ENCODE measurements around the gene EDAR.

The EDAR gene

DNA sequence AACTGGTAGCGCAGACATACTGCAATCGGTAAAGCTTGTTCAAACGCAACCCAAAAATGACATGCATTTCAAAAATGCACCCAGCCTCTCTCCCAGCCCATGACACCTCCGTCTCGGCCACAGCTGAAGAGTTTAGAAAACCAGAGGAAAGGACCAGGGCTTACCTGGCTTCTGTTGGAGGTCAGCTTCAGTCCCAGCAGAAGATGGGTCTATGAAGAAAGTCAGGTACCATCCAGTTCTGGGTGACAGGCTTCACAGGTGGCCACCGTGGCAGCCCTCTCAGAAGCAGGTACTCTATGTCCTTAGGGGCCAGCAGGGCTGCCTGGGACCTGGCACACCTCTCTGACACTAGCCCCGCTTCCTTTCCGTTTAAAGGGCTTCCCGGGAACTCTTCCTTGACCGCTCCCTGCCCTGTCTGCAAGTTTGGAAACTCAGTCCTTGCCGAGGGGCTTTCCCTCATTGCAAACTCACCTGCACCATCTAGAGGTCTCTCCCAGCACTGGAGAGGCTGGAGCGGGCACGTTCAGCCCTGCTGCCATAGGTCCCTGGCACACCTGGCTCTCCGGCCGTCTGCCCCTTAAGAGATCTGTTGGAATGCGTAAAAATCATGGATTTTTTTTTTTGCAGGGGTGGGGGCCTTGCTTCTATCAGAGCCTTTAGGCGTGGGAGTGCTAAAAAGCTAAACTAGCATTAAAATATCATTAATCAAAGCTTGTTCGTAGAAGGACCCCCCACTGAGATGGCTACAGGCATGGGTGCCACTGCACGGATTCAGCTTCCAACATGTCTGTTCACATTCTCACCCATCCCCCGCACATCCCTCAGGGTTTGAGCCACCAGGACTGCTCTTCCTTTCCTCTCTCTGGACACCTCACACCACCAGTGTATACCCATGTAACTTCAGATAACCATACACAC lies at the start of gene EDAR:
Gene EDAR (minus strand): TSS at position 425 of the 918 bp plus-strand sequence. CDS start 58,206 bp downstream, outside the sequence.
- Mint-ChIP-seq H3K27ac (no peak within 1 kb of the TSS), H3K4me3 (peak within 1 kb of the TSS in 1 of 2 donors; percentile 21), H3K36me3 (no peaks in the 10 kb centered on the region), H3K9me3 (no peaks in the 10 kb centered on the region), H3K27me3 (peaks cover 19 to 20% of the 10 kb centered on the region in 2 donors), H3K4me1 (peaks cover 0 to 7% of the 10 kb centered on the region in 2 donors)
- peak; percentile 76 to 80 for ATAC-seq (replicated peaks)
- peak; percentile 3 for DNase-seq

DNA sequence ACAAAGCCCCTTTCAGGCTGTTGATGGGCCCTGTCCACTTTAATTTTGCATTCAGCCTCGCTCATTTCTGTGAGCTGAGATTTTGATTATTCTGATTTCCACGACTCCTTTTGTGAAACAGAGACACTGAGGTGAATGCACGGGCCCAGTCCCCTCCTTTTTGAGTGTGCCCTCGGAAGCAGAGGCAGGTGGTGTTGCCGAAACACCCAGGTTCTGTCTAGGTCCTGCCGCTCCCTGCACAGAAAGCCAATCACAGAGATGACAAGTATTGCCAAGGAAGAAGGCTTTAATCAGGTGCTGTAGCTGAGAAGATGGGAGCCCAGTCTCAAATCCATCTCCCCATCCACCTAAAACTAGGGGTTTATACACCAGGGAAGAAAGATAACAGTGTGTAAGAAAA lies 44.2 kb upstream of the EDAR start:
- no peaks in the 10 kb centered on the region for H3K9me3 Mint-ChIP-seq
- H3K4me3 Mint-ChIP-seq = no peak overlapping the region

DNA sequence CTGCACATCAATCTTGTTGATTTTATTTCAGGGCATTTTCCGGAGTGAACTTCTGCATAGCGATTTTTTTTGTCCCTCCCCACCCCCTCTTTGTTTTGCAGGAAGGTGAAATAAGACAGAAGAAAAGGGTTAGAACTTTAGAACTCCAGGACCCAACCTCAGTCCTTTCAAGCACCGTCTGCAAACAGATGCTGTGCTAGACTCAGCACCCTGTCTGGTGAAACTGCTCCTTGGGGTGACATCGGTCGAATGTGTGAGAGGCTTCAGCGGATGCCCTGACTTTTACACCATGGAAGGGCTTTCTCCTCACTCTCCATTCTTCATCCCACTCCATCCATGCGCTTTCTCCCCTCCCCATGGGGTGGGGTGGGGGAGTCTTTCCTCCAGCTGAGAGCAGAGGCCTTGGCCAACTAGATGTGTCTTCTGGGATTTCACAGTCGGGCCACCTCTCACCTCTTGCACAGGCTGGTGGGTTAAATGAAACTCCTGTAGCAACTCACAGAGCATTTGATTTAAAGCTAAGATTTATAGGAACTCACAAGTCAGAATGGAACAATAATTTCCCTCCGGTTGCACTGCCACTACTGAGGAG lies 43.3 kb upstream of the EDAR start:
- Mint-ChIP-seq H3K36me3 (no peaks in the 10 kb centered on the region), H3K27me3 (no peaks in the 10 kb centered on the region), H3K4me3 (peak overlapping the region; percentile 83 to 85), H3K27ac (peak overlapping the region; percentile 52), H3K4me1 (peaks cover 9 to 17% of the 10 kb centered on the region in 2 donors), H3K9me3 (no peaks in the 10 kb centered on the region)
- DNase-seq (no peak), ATAC-seq (replicated peaks) (no peak)

More for the DNA sequence above, 44.2 kb upstream of the EDAR start:
- DNase-seq (no peak), ATAC-seq (replicated peaks) (no peak)
- no peaks in the 10 kb centered on the region for H3K27me3 Mint-ChIP-seq
- no peaks in the 10 kb centered on the region for H3K36me3 Mint-ChIP-seq
- peaks cover 9 to 17% of the 10 kb centered on the region in 2 donors for H3K4me1 Mint-ChIP-seq
- H3K27ac Mint-ChIP-seq = no peak overlapping the region

DNA sequence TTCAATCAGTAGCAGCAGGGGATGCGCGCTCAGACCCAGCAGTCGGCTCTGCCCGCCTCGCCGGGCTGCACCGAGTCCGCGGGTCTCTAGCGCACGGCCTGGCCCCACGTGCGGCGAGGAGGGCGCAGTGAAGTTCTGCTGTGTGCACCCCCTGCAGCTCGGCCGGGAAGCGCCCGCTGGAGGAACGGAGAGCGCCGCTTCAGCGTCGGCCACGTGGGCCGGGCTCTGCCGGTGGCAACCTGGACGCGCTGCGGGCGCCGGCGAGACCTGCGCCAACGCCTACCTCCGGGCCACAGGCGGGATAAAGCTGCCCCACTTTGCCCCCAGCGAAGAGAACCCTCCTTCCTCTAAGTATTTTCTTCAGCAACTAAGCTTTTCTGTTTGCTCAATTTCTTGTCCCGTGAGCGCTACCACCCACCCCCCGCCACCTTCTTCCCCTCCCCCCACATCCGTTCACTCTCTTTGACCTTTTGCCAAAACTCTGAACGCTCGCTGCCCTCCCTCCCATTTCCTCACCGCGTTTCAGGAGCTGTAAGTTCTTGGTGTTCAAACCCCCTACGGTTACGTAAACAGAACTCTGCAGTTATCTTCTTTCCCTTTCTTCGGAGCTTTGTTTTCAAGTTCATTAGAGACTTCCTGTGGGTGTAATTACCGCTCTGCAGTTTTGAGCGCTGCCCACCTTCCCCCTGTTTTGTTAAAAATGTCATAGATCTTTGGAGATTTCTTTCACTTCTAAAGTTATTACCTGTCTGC lies 42.6 kb upstream of the EDAR start:
- Mint-ChIP-seq H3K27me3 (no peaks in the 10 kb centered on the region), H3K4me1 (peaks cover 9 to 17% of the 10 kb centered on the region in 2 donors), H3K9me3 (no peaks in the 10 kb centered on the region), H3K4me3 (peak overlapping the region; percentile 83 to 85), H3K27ac (peak overlapping the region; percentile 52), H3K36me3 (no peaks in the 10 kb centered on the region)
- peak; percentile 81 for ATAC-seq (replicated peaks)
- peak; percentile 35 for DNase-seq

DNA sequence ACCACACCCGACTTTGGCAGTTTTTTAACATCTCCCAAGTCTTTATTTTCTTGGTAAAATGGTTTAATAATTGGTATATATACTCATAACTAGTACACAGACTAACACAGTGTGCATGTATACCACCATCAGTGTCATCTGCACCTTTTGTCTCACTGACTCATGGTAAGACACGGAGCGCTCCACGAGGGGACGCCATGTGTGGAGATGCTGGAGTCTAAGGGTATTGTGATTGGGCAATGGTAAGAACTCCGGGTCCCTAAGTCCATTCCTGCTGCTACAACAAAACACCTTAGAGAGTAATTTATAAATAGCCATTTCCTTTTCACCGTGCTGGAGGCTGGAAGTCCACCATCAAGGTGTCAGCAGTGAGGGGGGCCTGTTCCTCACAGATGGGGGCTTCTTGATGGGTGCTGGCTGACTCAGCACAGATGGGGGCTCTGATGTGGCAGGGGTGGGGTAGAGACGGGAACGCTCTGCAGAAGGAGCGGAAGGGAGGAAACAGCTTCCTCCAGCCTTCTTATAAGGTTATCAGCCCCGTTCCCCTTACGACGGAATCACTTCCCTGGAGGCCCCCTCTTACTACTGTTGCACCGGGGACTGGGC lies 42.0 kb upstream of the EDAR start:
- no peaks in the 10 kb centered on the region for H3K36me3 Mint-ChIP-seq

DNA sequence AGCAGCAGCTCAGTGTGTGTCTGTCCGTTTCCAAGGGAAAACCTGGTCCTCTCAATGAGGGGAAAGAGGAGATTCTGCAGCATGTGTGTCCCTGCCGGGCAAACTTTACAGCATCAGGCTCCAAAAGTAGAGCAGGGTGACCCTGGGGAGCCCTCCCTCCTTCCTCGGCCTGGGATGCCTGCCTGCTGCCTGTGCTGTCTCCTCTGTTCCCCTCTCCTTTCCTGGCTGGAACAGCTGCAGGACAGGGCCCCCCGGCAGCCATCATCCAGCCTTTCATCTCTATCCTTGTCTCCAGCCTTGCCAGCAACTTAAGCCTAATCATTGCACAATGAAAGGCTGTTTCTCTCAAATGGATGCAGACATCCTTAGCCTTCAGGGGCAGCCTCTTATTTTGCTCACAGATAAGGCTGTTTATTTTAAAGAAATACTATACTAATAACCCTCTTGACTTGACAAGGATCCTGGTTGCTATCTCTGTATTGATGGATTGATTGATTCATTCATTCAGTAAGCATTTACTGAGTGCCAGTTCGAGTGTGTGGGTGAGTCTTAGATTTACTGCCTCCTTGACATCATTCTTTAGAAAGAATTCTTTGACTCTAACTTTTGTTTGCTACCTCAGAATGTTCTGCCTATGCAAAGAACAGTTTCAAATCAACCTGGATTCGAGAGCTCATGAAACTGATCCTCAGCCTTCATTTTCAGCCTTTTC lies 40.6 kb upstream of the EDAR start:
- Mint-ChIP-seq H3K27me3 (no peaks in the 10 kb centered on the region), H3K4me1 (peaks cover 9 to 17% of the 10 kb centered on the region in 2 donors), H3K36me3 (no peaks in the 10 kb centered on the region), H3K9me3 (no peaks in the 10 kb centered on the region), H3K4me3 (no peak overlapping the region), H3K27ac (no peak overlapping the region)
- ATAC-seq (replicated peaks) (no peak), DNase-seq (no peak)

More for the DNA sequence above, 42.0 kb upstream of the EDAR start:
- Mint-ChIP-seq H3K9me3 (no peaks in the 10 kb centered on the region), H3K27ac (no peak overlapping the region), H3K27me3 (no peaks in the 10 kb centered on the region), H3K4me3 (peak overlapping the region; percentile 83 to 85), H3K4me1 (peaks cover 9 to 17% of the 10 kb centered on the region in 2 donors)
- ATAC-seq (replicated peaks) (no peak), DNase-seq (no peak)

DNA sequence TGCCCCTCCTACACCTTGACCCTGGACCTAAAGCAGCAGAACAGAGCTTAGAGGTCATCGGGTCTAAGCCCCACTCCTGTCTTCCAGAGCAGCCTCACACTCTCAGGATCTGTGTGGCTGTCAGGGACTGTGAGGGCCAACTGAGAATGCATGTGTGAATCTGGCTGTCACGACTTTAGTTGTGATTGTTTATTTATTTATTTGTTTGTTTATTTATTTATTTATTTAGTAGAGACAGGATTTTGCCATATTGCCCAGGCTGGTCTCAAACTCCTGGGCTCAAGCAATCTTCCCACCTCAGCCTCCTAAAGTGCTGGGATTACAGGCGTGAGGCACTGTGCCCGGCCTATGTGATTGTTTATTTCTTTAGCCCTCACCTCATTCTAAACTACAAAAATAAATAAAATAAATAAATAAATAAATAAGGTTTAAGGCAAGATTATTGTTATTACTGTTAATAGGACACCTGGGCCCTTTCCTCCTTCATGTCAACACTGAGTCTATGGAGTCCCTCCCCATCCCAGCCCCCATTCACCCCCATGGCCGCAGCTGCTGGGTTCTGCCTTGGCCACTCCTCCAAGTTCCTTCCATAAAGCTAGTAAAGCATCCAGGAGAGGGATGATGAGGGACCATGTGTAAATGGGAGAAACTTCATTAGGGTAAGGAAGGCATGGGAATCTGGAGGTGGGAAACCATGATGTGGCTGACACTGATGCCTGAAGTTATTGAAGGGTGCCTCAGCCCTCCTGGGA lies 39.9 kb upstream of the EDAR start:
- Mint-ChIP-seq H3K4me3 (no peak overlapping the region), H3K36me3 (no peaks in the 10 kb centered on the region), H3K27me3 (no peaks in the 10 kb centered on the region), H3K9me3 (no peaks in the 10 kb centered on the region), H3K4me1 (peaks cover 9 to 17% of the 10 kb centered on the region in 2 donors), H3K27ac (no peak overlapping the region)
- no peak for DNase-seq
- ATAC-seq (replicated peaks) = no peak

DNA sequence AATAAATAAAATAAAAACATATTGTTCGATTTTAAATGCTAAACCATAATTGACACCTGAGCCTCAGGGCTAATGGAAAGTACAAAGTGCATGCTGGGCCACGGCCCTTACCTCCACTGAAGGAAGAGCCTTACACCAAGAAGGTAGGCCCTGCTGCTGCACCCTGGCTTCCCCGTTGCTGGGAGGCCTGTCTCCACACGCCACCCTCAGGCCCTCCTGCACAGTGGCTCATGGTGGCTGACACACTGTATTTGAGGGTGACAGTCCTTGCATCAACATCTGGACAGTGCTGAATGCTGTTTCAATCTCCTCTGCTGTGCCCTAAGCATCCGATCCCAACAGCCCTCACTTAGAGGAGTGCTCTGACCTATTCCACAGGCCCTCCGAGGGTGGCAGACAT lies 39.3 kb upstream of the EDAR start:
- no peaks in the 10 kb centered on the region for H3K9me3 Mint-ChIP-seq
- no peak for ATAC-seq (replicated peaks)
- H3K27ac Mint-ChIP-seq = no peak overlapping the region
- no peaks in the 10 kb centered on the region for H3K36me3 Mint-ChIP-seq
- peaks cover 9 to 17% of the 10 kb centered on the region in 2 donors for H3K4me1 Mint-ChIP-seq
- no peak for DNase-seq
- no peak overlapping the region for H3K4me3 Mint-ChIP-seq
- no peaks in the 10 kb centered on the region for H3K27me3 Mint-ChIP-seq

DNA sequence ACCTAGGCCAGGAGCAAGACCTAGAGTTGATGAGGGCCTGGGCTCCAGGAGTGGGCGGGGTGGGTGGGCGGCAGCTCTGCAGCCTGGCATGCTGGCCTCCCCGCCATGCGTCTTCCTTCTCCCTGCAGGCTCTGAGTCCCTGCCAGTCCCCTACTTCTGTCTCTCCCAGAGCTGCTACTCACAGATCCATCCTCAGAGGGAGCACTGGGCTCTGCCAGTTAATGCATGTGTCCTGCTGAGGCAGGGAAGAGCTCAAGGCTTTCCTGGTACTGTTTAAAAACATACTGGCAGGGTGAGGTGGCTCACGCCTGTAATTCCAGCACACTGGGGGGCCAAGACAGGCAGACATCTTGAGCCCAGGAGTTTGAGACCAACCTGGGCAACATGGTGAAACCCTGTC lies 38.7 kb upstream of the EDAR start:
- Mint-ChIP-seq H3K9me3 (no peaks in the 10 kb centered on the region), H3K27ac (no peak overlapping the region), H3K4me1 (peaks cover 9 to 16% of the 10 kb centered on the region in 2 donors), H3K4me3 (no peak overlapping the region), H3K36me3 (no peaks in the 10 kb centered on the region), H3K27me3 (no peaks in the 10 kb centered on the region)
- no peak for DNase-seq
- ATAC-seq (replicated peaks) = no peak

DNA sequence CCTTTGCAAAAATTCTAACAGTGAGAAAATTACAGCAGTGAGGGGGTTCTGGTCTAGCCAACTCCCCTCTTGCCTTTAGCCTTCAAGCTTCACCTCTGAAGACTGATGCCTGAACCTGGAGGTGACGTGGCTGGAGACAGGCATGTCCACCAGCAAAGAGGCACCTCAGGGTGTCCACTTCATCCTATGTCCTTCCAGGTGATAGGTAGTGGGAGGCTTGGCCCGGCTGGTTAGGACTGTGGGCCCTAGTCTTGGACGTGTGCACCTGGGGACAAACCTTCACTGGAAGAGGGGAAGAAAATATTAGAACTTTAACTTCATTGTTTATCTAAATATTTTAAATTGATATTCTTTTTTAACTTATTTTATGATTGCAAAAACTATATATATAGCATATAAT lies 35.5 kb upstream of the EDAR start:
- Mint-ChIP-seq H3K36me3 (no peaks in the 10 kb centered on the region), H3K9me3 (no peaks in the 10 kb centered on the region), H3K4me1 (no peaks in the 10 kb centered on the region), H3K27ac (no peak overlapping the region), H3K27me3 (peaks cover 0 to 5% of the 10 kb centered on the region in 2 donors), H3K4me3 (no peak overlapping the region)
- no peak for ATAC-seq (replicated peaks)
- DNase-seq = no peak

DNA sequence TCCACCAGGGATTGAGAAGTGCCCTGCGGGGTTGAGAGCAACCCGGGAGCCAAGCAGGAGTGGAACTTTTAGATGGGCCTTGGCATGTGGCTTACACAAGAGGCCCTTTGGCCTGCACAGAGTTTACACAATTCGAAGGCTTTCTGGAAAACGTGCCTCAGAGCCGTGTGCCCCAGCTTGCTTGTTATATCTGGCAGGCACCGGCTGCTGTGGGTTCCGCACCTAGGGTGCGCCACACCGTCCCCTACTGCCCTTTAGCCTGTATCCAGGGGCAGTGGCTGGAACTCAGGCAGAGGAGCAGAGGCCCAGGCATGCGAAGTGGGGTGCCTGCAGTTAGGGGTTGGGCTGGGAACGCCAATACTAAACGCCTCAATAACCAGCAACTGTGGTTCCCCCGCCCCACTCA lies 32.9 kb upstream of the EDAR start:
- DNase-seq (no peak), ATAC-seq (replicated peaks) (no peak)
- H3K9me3 Mint-ChIP-seq = no peaks in the 10 kb centered on the region
- H3K27me3 Mint-ChIP-seq = peaks cover 0 to 5% of the 10 kb centered on the region in 2 donors
- no peak overlapping the region for H3K27ac Mint-ChIP-seq
- no peaks in the 10 kb centered on the region for H3K36me3 Mint-ChIP-seq
- no peak overlapping the region for H3K4me3 Mint-ChIP-seq
- no peaks in the 10 kb centered on the region for H3K4me1 Mint-ChIP-seq

DNA sequence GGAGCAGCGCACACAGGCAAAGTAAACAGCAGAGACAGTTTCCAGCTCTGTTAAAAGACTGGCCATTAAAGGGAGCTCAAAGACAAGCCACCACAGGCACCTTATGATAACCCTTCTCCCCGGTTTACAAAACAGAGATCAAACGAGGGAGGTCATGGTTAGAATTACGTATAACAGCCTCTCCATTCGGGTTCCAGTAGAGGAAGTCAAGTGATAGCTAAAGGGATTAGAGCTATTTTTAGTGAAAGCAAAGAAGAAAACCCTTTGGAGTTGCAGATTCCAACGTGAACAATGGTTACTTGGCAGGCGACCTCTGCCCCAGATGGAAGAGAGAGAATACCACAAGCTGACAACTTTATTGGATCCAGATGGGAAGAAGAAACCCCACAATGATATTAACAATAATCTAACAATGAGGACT lies 31.2 kb upstream of the EDAR start:
- no peak overlapping the region for H3K4me3 Mint-ChIP-seq
- no peaks in the 10 kb centered on the region for H3K36me3 Mint-ChIP-seq
- peaks cover 0 to 5% of the 10 kb centered on the region in 2 donors for H3K27me3 Mint-ChIP-seq
- H3K27ac Mint-ChIP-seq = no peak overlapping the region
- no peaks in the 10 kb centered on the region for H3K4me1 Mint-ChIP-seq
- ATAC-seq (replicated peaks) (no peak), DNase-seq (no peak)
- no peaks in the 10 kb centered on the region for H3K9me3 Mint-ChIP-seq

DNA sequence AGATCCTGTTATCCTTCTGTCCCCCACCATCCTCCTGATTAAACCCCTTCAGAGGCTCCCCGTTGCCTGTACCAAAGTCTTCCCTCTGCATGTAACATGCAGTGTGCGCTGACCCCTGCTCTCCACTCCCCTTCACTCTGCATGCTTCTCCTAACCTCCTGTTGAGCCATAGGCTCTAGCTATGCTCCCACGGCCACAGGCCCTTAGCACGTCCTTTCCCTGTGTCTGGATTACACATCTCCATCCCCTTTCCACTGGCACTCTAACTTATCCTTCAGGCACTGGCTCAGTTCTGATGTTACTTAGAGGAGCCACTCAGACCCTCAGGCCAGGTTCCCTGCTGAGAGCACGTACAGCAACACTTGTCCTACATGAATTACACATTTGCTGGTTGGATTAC lies 29.4 kb upstream of the EDAR start:
- Mint-ChIP-seq H3K27me3 (peaks cover 0 to 5% of the 10 kb centered on the region in 2 donors), H3K27ac (no peak overlapping the region)

More for the DNA sequence above, 29.4 kb upstream of the EDAR start:
- no peaks in the 10 kb centered on the region for H3K9me3 Mint-ChIP-seq
- no peaks in the 10 kb centered on the region for H3K36me3 Mint-ChIP-seq
- H3K4me3 Mint-ChIP-seq = no peak overlapping the region
- H3K4me1 Mint-ChIP-seq = no peaks in the 10 kb centered on the region
- ATAC-seq (replicated peaks) = no peak
- no peak for DNase-seq

All from stimulated activated naive B cell treated with anti-CD40 and anti-IgM and Interleukin-4, amounts not matched to agents 10 μg/mL and 1 μg/mL and 100 μg/mL, for 72 hours (primary cell).